Astrocyte of the cerebellum (primary cell): Measurements from ENCODE around the gene DMKN.

Experiments
- DNase-seq: peaks from one replicate; pipeline ENCODE4 v3.0.0-alpha.2; 2011; ENCODE audit warnings: low read depth
- H3K4me3 ChIP-seq: 2 replicates; pipeline ENCODE4 v1.5.1; 2011; ENCODE audit warnings: mild to moderate bottlenecking, low read depth, low read length, moderate library complexity
- CTCF ChIP-seq: IDR thresholded peaks from 2 replicates; pipeline ENCODE4 v1.5.1; 2012; ENCODE audit warnings: low read length, low read depth, moderate library complexity, mild to moderate bottlenecking; ENCODE audit errors: missing control alignments
- in situ Hi-C: cut with HindIII; loops from 2 replicates; pipeline ENCODE4 v1.10.0; 2017; ENCODE audit warnings: low sequenced_read_pairs

The DMKN gene

GRCh38 chr19:35509018-35509652 lies 4.3 kb downstream of the DMKN start:
- no peak for DNase-seq
- TF ChIP-seq CTCF, result no peak
- no peak overlapping the region for H3K4me3 ChIP-seq
- in situ Hi-C loops, result loop anchor here (5.0 kb wide), 1 partner anchor 157 kb away; no protein-coding TSS in a partner anchor

GRCh38 chr19:35508129-35508528 lies 5.3 kb downstream of the DMKN start:
- DNase-seq, result no peak
- no peak overlapping the region for H3K4me3 ChIP-seq
- no peak for TF ChIP-seq CTCF

DNA sequence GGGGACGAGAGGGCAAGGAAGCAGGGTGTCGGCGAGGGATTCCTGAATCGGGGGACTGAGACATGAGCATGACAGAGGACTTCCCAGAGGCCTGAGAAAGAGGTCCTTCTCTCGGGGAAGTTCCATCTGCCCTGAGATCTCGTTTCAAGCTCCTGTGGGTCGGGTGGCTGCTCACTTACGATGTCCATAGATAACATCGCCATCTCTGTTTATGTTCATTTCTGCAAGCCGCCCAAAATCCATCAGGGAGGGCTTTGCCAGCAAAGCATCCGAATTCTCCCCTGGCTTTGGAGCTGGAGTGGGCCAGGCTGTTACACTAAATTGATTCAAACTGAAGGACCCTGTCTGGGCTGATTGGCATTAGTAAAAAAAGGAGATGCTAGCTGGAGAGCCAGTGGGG lies 5.9 kb downstream of the DMKN start:
- DNase-seq, result no peak
- H3K4me3 ChIP-seq, result no peak overlapping the region
- no peak for TF ChIP-seq CTCF
- in situ Hi-C loops, result loop anchor here (5.0 kb wide), 1 partner anchor 155 kb away; no protein-coding TSS in a partner anchor

More at GRCh38 chr19:35508129-35508528, 5.3 kb downstream of the DMKN start:
- in situ Hi-C loops, result loop anchor here (5.0 kb wide), 1 partner anchor 156 kb away; no protein-coding TSS in a partner anchor

DNA sequence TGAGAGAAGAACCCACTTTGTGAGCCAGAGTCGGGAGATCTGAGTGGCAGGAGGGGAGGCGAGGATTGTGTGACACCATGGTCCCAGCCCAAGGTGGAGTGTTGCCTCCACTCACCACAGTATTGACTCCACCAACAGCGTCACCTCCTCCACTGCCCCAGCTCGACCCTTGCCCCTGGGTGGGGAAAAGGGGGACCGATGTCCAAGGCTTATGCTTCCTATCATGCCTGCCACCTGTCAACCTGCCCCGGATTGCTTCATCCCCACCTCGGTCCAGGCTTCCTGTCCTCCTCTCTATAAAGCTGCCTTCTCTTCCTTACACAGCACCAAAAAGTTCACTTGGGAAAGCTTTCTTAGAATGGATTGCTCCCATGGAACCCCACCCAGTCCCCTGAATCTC lies 7.4 kb downstream of the DMKN start:
- in situ Hi-C loops, result loop anchor here (5.0 kb wide), 1 partner anchor 154 kb away; no protein-coding TSS in a partner anchor
- no peak for TF ChIP-seq CTCF

GRCh38 chr19:35502751-35503150 lies 10.7 kb downstream of the DMKN start:
- in situ Hi-C loops, result no loop called here
- no peak for DNase-seq
- no peak for TF ChIP-seq CTCF

More for the DNA sequence above, 7.4 kb downstream of the DMKN start:
- no peak overlapping the region for H3K4me3 ChIP-seq
- no peak for DNase-seq

DNA sequence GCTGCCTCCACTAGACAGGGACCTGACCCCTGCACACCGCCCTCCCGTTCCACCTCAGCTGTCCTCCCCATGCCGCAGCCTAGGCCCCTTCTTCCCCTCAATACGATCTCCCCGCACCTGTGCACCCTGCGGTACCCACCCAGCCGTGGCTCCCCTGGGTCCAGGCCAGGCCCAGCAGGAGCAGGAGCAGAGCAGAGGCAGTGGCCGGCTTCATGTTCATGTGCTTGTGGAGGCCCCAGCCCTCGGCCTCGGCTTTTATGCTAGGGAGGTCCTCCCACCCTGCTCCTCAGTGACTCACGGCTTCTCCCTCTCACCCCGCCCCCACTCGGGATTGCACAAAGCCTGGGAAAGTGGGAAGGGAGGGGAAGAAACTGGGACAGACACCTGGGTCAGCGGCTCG lies 11.8 kb downstream of the DMKN start:
- DNase-seq, result no peak
- H3K4me3 ChIP-seq, result no peak overlapping the region
- no peak for TF ChIP-seq CTCF
- in situ Hi-C loops, result no loop called here

More at GRCh38 chr19:35502751-35503150, 10.7 kb downstream of the DMKN start:
- no peak overlapping the region for H3K4me3 ChIP-seq
